ENCODE data around the gene OGDH.
"Not testable (repeated sequence)": the region's sequence is repeated elsewhere in the genome, so short reads cannot be mapped to it uniquely, and the experiment has no call there.

Gene OGDH

DNA sequence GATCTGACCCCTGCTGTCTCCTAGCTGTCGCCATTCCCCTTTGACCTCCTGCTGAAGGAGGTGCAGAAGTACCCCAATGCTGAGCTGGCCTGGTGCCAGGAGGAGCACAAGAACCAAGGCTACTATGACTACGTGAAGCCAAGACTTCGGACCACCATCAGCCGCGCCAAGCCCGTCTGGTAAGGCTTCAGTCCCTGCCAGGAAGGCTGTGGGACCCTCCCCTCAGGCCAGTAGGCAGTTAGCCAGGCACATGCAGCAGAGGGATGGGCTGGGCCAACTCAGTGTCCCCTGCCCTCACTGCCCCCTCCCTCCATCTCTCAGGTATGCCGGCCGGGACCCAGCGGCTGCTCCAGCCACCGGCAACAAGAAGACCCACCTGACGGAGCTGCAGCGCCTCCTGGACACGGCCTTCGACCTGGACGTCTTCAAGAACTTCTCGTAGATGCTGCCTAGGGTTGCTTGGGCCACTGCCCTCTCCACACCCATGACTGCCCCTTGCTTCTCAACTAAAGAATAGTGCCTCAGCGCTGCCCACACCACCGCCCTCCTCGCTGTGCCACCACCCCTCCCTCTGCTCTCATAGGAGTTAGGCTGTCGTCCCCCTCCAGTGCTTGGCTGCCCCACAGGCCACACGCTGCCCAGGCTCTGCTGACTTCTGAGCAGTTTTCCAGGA lies 101.3 kb downstream of the OGDH start:
- ATAC-seq (no peak), DNase-seq (no peak)

DNA sequence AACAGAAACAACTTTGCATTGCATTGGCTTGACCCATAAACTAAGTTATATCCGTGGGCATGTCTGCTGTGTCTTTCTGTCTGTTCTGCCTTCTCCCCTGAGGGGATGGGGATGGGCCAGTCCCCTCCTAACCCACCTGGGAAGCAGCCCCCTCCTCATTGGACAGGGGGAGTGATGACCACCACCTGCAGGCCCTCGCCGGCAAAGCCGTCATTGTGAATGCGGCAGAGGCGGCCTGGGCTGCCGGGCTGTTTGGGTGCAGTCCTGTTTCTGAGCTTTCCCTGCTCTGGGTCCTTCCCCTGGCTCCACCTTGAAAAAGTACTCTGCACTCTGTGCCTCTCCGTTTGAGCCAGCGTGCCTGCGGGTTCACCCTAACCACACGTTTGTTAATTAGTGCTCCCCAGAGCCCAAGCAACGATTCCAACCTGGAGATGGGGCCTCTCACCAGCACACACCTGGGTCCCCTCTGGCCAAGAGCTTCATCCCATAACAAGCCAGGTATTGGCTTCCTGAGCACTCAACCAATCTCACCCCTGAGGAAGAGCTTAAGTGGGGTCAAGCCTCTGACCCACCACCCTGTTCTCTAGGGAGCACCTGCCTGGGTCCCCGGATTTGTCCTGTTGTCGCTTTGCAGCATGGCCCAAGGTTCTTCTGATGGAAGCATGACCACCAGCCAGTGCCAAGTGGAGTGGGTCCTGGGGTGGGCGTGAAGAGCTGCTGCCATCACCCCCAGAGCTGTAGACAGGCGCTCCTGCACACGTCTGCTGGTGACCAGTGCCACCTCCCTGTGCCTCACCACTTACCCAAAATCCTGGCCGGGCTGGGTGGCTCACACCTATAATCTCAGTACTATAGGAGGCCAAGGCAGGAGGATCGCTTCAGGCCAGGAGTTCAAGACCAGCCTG lies 102.8 kb downstream of the OGDH start:
- DNase-seq (no peak), ATAC-seq (no peak)

- DNase-seq (no peak), ATAC-seq (no peak)
Measured at GRCh38 chr7:44709945-44710596, 103.6 kb downstream of the OGDH start.

- no peak for ATAC-seq
- DNase-seq, result no peak
Measured at GRCh38 chr7:44711528-44711927, 105.1 kb downstream of the OGDH start.

- ATAC-seq, result no peak
- no peak for DNase-seq
Measured at GRCh38 chr7:44712012-44712411, 105.6 kb downstream of the OGDH start.

DNA sequence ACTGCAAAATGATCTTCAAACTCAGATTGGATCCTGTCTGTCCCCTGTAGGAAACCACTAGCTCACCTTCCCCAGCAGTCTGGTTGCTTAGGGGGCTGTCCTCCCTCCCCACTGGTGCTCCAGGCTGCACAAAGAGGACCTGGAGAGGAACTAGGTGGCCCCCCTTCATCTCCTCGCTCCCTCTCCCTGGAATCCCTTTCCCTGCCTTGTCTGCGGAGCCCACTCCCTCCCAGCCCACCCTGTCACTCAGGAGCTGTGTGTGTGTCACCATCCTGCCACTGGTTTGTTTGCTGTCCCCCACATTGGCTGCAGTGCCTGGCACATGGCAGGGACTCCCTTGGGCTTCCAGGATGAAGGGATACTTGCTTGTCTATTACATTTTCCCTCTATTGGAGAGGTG lies 106.7 kb downstream of the OGDH start:
- DNase-seq (no peak), ATAC-seq (no peak)

DNA sequence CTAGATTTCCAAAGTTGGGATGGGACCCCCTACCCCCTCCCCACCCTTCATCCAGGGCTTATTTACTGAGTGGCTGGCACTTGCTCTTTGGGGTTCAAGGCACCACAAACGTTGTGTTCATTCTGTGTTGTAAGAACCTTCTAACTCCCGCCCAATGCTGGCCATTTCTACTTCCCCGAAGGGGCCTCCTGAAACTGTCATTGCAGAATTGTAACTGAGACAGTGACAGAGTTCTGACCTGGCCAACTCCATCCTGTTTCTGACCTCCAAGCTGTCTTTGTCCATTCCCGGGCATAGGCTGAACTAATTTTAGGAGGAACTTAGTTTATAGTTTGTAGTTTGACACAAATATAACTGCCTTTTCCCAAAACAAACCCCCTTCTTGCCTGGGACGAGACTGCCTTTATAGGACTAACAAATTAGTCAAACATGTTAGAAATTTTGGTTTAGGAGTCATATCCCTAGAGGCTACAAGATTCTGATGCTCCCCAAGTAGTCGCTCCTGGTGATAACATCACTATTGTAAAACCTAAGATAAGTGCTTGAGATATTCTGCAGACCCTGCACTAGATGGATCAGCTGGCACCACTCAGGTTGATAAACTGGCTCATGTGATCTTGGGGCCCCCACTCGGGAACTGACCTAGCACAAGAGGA lies 107.4 kb downstream of the OGDH start:
- DNase-seq, result no peak

GRCh38 chr7:44716205-44716604 lies 109.8 kb downstream of the OGDH start:
- no peak for ATAC-seq
- no peak for DNase-seq

More for the DNA sequence above, 107.4 kb downstream of the OGDH start:
- no peak for ATAC-seq

- DNase-seq (no peak), ATAC-seq (no peak)
Measured at GRCh38 chr7:44720301-44720700, 113.9 kb downstream of the OGDH start.

GRCh38 chr7:44724276-44724675 lies 117.8 kb downstream of the OGDH start:
- ATAC-seq, result no peak
- no peak for DNase-seq

DNA sequence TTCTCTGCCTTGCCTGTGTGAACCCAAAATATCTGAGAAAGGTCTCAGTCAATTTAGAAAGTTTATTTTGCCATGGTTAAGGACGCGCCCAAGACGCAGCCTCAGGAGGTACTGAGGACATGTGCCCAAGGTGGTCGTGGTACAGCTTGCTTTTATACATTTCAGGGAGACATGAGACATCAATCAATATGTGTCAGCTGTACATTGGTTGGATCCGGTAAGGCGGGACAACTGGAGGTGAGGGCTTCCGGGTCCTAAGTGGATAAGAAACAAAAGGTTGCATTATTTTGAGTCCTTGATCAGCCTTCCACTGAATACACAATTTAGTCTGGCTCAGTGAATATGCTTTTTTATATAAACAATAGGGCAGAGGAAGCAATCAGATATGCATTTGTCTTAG lies 119.8 kb downstream of the OGDH start:
- ATAC-seq, DNase-seq: not testable (repeated sequence)

GRCh38 chr7:44727158-44727936 lies 120.9 kb downstream of the OGDH start:
- no peak for DNase-seq
- no peak for ATAC-seq

- DNase-seq, result no peak
- no peak for ATAC-seq
Measured at GRCh38 chr7:44727937-44728262, 121.5 kb downstream of the OGDH start.

DNA sequence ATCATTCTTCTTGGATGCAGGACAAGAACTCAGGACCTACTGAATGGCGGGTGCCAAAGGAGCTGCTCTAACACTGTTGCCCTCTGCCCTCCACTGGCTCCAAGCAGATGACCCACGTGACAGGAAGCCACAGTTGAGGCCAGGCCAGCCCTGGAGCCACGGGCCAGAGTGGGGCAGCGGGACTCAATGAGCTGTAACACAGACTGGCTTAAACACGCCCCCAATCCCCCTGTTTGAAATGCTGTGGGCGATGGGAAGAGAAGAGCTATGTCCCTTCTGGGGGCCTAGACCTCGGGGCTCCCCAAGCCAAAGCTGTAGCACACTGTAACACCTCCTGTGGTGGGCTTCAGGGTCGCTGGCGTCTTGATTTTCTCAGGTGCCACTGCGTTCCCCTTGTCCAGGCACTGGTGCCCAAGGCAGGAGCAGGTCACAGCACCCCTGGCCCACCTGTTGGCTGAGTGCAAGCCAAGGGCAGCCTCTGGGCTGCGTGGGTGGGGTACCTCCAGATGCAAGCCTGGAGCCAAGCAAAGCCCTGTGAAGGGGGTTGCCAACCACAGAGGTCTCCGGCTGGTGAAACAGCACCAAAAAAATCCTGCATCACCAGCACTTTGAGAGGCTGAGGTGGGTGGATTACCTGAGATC lies 123.6 kb downstream of the OGDH start:
- no peak for DNase-seq
- peak; percentile 32 for ATAC-seq

GRCh38 chr7:44732971-44733370 lies 126.5 kb downstream of the OGDH start:
- ATAC-seq, DNase-seq: not testable (repeated sequence)

- ATAC-seq (no peak), DNase-seq (no peak)
Measured at GRCh38 chr7:44733708-44734481, 127.5 kb downstream of the OGDH start.

- peak; percentile 91 for ATAC-seq
Measured at GRCh38 chr7:44735403-44736165, 129.2 kb downstream of the OGDH start.

GRCh38 chr7:44736896-44737295 lies 130.5 kb downstream of the OGDH start:
- ATAC-seq (no peak), DNase-seq (no peak)

More at GRCh38 chr7:44735403-44736165, 129.2 kb downstream of the OGDH start:
- DNase-seq, result peak; percentile 43

- no peak for ATAC-seq
- DNase-seq, result no peak
Measured at GRCh38 chr7:44738051-44738723, 131.8 kb downstream of the OGDH start.
